HG02885 (cell line): ENCODE measurements around the gene BMP2K.
A peak's percentile ranks its signal among the peaks of the same experiment; 100 is the strongest.
"Not testable (repeated sequence)": the region's sequence is repeated elsewhere in the genome, so short reads cannot be mapped to it uniquely, and the experiment has no call there.

Source experiments
- ATAC-seq: cut with Tn5 transposase; IDR thresholded peaks from one replicate; pipeline ENCODE4 v1.9.1; 2021; ENCODE audit warnings: mild to moderate bottlenecking; ENCODE audit not compliant: unreplicated experiment, poor library complexity

Gene BMP2K

DNA sequence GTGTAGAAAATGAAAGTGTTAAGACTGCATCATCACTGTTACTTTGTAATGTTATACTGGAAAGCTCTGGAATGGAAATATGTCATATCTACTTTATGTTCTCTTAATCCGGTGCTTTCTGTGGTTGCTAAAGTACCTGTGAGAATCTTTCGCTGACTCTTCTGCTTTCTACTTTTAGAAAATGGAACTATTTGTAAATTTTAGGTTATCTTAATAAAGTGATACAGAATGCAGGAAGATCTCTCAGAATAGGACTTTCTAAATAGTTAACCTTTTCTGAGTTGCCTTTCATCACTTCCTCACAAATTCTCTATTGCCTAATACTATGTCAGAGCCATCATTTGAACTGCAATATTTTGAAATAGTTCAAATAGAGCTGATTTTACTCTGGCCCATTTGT is 69.3 kb downstream of the BMP2K start:
- peak; percentile 92 for ATAC-seq

GRCh38 chr4:78846258-78846657 is 70.1 kb downstream of the BMP2K start:
- ATAC-seq, result no peak

GRCh38 chr4:78862314-78862737 is 86.2 kb downstream of the BMP2K start:
- no peak for ATAC-seq

DNA sequence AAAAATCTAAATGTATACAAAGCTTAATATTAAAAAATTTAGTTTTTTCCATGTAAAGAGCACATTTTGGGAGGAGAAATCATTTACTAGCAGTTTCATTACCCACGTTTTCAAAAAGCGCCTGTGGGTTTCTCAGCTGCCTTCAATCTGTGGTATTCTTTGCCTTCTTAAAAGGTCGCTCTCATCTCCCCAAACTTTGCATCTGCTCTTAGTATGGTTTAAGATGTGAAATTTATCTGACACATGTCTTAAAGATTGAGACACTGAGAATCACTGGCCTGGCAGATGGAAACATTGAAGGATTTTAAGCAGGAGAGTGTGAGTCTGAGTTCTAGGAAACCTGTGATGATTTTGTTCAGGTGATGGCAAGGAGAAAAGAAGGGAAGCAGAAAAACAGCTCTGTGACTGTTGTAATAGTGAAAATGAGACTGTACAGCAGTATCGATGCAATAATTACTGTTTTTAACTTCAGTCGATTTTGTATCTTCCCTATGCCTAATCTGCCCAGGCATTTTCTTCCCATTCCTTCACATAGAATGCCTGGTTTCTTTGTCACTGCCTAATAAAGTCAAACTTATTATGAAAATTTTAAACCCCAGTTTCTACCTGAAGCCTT is 87.2 kb downstream of the BMP2K start:
- peak; percentile 66 for ATAC-seq

GRCh38 chr4:78863991-78864390 is 87.8 kb downstream of the BMP2K start:
- peak; percentile 9 for ATAC-seq

DNA sequence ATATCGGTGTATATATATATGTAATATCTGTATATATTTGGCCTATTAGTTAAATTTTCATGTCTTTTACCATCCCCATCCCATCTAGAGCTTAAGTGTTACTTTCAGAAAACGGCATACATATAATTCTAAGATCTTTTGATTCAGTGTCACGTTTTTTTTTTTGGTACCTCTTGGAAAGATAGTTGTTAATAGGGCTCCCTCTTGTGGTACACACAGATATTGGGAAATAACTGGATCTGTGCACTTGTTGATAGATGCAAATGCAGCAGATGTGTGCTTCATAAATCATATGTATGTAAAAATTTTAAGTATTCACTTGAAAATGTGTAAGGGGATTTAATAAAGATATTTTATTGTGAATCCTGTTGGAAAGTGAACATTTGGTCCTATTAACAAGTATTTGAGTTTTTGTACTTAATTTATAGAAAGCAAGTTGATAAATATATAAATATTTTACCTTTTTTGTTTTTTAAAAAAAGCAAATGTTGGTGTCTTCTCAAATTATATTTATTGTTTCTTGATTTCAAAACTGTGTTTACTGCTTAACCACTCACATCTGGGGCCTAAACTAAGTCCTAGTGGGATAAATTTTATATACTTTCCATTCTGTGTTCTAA is 88.4 kb downstream of the BMP2K start:
- peak; percentile 60 for ATAC-seq

DNA sequence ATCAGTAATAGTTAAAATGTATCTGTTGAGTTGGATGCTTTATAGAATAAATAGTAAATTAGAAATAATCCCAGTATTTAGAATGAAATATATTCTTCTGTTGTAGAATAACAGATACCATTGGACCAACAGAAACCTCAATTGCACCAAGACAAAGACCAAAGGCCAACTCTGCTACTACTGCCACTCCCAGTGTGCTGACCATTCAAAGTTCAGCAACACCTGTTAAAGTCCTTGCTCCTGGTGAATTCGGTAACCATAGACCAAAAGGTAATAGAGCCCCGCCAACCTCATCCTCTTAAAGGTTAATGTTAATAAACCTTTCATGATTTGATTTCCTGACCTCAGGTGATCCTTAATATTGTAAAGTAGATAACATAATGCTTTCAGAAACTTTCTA is 89.3 kb downstream of the BMP2K start:
- ATAC-seq, result no peak

- not testable (repeated sequence) for ATAC-seq
Observed at GRCh38 chr4:78868712-78869111, 92.6 kb downstream of the BMP2K start.

DNA sequence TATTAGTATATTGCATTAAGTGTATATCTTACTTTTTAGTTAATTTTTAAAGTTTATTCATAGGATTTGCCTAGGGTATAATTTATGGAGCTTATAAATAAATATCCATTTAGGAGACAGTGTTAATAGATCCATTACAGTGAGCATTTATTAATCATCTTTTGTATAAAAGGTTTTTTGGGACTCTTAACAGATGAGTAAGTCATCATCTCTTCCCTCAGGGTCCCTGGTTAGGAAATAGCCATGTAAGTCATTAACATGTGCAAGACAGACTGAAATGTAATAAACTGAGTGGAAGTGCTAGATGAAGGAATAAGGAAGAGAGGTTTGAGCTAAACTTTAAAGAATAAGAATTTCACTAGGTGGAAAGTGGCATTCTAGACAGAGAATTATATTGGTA is 93.9 kb downstream of the BMP2K start:
- no peak for ATAC-seq

DNA sequence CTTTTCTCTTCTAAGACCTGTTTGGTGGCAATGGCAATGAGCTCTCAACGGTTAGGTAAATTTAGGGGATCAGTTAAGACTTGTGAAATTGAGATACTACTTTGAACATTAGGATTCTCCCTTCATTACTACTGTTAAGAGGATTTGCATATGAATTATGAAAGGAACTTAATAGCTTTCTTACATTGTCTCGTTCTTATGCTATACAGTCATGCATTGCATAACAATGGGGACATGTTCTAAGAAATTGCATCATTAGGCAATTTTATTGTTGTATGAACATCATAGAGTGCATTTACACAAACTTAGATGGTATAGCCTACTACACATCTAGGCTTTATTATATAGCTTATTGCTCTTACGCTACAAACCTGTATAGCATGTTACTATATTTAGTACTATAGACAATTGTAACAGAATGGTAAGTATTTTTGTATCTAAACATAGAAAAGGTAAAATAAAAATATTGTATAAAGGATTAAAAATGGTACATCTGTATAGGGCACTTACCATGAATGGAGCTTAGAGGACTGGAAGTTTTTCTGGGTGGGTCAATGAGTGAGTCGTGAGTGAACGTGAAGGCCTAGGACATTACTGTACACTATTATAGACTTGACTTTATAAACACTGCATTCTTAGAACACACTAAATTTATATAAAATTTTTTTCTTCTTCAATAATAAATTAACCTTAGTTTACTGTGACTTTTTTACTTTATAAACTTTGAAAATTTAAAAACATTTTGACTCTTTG is 100.6 kb downstream of the BMP2K start:
- ATAC-seq, result no peak

DNA sequence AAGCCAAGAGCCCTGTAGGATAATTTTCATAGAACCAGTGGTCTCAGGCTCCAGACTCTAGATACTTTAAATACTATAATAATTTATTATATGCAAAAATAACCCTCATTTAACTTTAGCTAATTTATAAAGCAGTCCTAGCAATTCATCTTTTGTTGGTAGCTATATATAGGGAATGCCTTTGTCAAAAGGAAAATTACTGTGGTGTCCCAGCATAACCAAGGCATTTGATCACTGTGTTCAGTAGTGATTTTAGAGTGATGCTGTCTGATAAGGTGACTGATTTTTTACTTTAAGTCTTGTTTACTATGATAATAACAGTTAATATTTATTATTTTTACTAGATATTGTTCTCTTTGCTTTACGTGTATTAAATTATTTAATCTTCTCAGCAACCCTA is 101.9 kb downstream of the BMP2K start:
- no peak for ATAC-seq

DNA sequence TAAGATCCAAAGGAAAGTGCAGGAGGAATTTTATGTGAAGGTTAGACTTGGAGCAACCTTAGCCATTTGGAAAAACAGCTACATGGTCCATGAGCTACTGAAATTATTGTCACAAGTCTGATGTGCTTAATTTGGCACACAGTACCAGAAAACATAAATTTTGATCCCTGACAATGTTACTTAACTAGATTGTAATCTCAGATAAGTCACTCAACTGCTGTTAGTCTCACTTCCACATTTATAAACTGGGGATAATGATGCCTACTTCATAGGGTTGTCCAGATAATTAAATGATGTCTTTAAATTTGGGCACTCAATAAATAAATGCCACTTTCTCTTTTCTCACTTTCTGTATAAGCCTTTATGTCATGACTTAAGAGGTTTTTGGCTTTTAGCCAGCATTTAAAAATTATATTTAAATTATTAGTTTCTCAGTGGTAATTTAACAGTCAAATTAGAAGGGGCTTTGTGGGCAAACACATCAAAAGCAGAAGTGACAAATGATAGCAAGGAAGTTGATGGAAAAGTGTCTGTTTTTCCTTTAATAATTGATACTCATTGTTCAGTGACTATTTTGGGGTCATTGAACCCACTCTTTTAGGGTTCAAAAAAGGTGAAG is 104.8 kb downstream of the BMP2K start:
- no peak for ATAC-seq

DNA sequence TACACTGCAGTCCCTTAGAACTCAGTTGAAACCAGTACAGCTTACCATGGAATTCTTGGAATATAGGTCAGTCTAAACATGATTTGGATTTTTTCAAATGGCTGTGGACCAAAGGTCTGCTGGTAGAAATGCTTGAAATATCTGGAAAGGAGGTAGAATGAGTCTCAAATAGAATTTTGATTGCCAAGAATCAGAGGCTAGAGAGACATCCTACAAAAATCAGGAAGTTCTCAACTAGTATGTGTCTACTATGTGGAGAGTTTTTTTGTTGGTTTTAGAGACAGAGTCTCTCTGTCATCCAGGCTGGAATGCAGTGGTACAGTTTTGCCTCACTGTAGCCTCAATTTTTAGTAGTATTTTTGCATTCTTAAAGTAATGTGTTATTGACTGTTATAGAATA is 109.4 kb downstream of the BMP2K start:
- ATAC-seq, result no peak

GRCh38 chr4:78889955-78890354 is 113.8 kb downstream of the BMP2K start:
- ATAC-seq, result no peak

DNA sequence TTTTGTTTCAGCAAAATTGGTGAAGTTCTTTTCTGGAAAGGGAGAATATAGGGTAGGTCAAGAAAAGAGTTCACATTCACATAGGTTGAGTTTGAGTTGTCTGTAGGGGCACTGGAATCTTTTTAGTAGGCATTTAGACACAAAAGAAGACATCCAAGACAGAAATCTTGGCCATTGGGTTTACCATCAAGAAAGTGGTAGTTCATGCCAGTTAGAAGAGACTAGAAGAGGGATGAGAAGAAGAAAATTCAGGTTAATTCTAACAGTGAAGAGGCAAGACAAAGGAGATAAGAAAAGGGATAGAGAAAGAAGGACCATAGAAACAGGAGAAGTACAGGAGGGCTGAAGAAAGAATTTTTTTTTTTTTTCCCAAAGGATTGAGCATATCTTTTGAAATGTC is 123.2 kb downstream of the BMP2K start:
- no peak for ATAC-seq

GRCh38 chr4:78901882-78902281 is 125.7 kb downstream of the BMP2K start:
- no peak for ATAC-seq

DNA sequence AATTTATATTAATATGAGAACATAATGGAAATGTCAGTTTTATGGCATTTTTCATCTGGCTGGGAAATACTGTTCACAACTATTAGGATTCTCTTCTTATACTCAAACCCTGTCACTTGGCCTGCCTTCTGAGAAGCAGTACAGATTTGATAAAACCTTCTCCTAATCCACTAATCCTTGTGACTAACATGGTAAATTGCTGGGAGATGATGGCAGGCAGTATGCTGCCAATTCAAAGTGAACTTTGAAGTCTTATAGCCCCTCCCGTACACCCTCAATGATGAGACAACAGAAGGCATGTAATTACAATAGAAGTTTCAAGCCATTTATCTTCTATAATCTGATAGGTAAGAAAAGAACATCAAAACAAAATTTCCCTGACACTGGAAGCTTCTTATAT is 126.1 kb downstream of the BMP2K start:
- no peak for ATAC-seq

DNA sequence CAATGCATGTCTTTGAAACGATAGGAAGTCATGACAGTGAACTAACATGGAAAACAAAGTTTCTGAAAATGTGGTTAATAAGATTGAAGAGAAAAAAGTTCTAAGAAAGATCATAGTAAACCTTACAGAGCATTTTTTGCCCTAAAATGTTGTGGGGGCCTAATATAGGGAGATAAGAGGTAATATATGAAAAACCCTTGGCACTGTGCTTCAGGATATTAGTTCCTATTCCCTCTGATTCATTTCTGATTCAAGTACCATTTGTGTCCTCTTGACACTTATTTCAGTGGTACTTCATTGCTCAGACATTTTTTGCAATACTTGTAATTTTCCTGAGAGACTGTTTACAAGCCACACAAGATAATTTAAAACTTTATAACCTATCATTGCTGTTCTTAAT is 128.0 kb downstream of the BMP2K start:
- ATAC-seq, result no peak

DNA sequence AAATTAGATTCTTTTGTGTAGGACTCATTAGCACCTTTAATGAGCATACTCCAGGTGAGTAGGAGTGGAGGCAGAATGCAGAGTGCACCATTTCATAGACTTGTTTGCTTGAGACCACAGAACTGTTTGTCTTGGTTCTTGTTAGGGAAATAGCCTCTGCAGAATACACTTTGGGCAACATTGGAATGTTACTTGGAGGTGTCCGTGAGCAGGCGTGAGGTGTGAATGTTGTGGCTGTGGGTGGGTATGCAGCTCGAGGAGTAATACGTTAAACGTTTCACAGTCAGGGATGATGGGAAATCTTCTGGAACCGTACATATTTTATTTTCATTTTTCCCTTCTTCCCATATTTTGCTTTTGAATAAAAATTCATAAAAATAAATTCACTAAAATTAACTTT is 131.5 kb downstream of the BMP2K start:
- no peak for ATAC-seq

DNA sequence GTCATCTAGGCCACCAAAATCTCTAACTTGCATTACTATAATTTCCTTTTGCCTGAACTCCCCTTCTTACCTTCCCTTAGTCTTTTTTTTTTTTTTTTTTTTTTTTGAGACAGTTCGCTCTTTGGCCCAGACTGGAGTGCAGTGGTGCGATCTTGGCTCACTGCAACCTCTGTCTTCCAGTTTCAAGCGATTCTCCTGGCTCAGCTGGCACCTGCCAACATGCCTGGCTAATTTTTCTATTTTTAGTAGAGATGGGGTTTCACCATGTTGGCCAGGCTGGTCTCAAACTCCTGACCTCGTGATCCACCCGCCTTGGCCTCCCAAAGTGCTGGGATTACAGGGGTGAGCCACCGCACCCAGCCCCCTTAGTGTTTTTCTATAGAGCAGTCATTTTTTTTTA is 132.8 kb downstream of the BMP2K start:
- not testable (repeated sequence) for ATAC-seq

DNA sequence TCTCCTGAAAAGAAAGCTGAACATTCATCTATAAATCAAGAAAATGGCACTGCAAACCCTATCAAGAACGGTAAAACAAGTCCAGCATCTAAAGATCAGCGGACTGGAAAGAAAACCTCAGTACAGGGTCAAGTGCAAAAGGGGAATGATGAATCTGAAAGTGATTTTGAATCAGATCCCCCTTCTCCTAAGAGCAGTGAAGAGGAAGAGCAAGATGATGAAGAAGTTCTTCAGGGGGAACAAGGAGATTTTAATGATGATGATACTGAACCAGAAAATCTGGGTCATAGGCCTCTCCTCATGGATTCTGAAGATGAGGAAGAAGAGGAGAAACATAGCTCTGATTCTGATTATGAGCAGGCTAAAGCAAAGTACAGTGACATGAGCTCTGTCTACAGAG is 134.5 kb downstream of the BMP2K start:
- ATAC-seq, result no peak
